HG02763 (cell line): Measurements from ENCODE around the gene RAB3IL1.

ENCODE experiments used
- ATAC-seq: cut with Tn5 transposase; IDR thresholded peaks from one replicate; pipeline ENCODE4 v1.9.1; 2021; ENCODE audit warnings: mild to moderate bottlenecking, moderate library complexity; ENCODE audit not compliant: unreplicated experiment

RAB3IL1 gene

DNA sequence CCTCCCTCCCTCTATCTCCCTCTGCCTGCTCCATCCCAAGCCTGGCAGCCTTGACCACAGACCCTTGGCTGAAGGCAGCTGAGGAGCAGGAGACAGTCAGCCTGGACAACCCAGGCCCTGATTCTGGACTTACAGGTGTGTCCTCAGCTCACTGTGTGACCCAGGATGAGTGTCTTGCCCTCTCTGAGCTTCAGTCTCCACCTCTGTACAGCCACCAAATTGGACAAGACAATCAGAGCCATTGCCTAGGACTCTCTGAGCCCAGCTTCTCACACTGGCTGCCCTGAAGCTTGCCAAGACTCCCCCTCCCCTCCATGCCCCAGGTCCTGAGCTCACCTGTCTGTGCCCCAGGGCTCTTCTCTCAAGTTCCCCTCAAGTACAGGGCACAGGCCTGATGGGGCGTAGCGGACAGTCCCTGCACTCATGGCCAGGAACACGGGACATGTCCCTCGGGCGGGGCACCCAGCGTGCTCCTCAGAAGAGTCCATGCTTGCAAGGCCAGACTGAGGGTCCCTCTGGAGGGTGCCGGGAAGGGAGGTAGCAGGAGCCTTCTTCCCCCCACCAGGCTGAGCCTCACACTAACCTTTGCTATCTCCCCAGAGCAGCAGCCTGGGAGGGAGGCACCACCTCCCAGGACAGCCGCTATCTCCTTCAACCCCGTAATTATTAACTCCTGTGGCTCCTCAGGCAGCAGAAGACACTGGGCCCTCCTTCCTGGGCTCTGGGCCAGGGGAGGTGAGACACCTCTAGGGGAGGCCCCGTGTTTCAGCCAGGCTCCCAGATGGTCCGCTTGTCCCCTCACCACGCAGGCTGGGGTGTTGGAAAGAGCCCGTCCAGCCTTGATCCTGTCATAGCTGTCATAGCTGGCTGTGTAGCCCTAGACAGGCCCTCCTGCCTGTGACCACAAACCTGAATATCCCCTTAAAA, 2.6 kb upstream of the RAB3IL1 start:
- no peak for ATAC-seq

GRCh38 chr11:61918938-61919704, 1.8 kb upstream of the RAB3IL1 start:
- ATAC-seq, result no peak

GRCh38 chr11:61918251-61918937, 1.0 kb upstream of the RAB3IL1 start:
- ATAC-seq, result no peak

- no peak for ATAC-seq
Measured at GRCh38 chr11:61916737-61917333, 531 bp downstream of the RAB3IL1 start.

DNA sequence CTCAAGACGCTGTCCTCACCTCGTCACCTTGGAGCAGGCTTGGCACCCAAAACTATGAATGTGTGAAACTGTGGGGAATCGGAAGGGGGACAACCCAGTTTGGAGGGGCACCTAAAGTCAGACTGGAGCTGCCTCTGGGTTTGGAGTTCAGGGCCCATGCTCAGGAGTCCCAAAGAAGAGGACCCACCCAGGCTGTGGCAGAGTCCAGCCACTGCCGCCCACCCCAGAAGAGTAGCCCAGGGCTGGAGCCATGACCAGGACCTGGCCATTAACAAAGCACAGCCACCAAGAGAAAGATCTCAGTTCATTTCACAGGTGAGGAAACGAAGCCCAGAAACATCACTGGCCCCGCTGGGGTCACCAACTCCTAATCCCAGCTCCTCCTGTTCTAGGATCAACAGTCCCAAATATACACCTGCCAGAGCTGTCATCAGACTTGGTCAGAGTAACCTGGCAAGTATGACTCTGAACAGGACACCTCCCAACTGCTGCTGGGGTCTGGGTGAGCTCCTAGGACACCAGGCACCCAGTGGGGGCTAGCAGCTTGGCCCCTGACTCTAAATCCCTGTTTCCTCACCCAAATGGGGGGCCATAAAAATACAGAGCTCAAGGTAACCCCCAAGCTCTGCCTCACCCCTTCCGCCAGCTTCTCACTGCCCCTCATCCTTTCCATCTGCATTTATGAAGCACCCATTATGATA, 2.7 kb downstream of the RAB3IL1 start:
- ATAC-seq, result no peak

- no peak for ATAC-seq
Measured at GRCh38 chr11:61913699-61914395, 3.5 kb downstream of the RAB3IL1 start.

DNA sequence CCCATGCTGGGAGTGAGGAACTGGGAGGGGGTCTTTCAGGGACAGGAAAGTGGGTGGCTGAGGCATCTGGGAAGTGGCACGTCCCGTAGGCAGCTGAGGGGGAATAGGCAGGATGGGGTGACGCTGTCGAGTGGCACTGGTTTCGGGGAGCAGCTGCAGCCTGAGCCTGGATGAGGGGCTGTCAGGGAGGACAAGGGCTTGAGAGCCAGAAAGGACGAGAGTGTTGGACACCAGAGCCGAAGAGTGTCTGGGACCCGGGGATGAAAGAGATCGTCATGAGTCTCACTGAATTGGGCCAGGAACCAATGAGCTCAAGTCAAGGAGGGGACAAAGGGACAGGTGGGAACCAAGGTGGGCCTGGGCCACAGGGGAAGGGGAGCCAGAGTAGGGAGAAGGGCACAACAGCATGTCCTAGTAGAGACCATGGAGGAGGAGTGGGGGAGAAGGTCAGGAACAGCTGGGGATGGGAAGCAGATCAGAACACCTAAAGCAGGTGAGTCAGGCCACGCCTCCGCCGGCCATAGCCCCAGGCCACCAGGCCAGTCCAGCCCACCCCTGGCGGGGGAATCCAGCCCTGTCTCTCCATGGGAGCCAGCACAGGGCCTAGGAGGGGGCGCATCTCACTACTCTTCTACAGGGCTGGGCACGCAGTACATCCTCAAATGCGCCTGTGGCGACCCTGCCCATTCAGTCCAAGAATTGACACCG, 4.2 kb downstream of the RAB3IL1 start:
- ATAC-seq, result no peak

DNA sequence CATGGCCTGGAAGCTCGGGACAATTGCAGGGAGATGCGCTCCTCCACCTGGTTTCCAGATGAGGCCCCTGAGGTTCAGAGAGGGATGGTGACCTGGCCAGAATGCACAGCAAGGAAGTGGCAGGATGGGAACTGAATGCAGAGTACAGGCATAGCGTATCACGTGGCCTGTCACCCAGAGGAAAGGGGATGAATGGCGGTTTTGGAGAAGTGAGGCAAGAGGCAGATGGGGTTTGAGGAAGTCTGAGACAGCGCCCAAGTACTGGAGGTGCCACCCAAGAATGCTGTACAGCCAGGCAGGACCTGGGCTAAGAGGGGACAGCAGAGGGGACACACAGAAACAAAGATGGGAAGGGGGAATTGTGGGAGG, 4.9 kb downstream of the RAB3IL1 start:
- no peak for ATAC-seq

DNA sequence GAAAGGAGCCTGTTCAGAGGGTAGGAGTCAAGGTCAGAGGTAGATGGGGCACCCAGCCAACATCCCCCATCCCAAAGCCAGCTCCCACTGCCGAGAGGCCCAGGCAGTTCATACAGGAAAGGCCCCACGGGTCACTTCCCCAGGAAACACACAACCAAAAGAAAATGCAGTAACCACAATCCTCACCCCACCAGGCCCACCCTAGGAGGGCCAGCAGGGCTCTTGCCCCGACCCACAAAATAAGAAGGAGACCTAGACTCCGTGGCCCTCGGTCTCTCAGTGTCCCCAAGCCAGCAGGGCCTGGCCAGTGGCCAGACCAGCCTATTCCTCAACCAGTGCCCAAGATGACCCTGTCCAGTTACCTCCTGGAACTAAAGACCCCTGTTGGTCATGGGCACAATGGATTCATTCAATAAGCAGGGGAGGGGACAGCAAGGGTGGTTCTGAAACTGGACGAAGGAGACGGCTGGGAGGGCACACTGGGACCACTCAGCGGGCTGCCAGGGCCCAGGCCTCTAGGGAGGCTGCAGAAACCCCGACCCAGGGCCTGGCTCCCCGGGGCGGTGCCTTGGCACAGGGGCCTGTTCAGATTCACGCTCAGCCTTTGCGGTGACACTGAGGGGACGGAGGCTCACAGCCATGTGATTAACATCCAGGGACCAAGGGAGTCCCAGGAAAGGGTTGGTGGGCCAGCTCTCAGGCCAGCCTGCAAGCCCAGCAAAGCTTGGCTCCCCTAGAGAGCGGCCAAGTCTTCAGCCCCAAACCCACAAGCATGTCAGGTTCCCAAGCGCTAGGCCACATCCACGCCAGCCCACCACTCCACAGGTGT, 5.5 kb downstream of the RAB3IL1 start:
- no peak for ATAC-seq

DNA sequence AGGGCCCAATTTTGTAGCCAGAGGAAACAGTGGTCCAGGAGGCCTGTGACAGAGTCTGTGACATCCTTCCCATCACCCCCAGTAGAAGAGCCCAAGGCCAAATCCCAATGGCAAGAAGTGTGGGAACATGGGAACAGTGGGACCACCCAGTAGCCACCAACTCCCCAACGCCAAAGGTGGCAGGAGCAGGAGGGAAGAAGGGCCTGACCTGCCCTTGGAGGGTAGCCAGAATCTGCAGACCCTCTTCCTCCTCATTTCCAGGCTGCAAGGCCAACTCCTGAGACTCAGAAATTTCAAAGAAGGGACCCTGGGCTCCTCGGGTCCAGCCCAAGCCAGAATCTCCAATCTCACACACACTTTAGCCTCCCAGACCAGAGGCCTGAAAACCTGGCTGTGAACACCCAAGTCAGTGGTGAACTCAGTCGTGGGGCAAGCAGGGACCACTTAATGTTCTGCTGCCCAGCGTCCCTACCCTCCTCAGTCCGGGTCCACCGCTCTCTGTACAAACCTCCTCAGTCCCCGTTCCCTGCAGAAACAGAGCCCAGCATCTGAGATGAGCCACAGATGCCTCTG, 6.2 kb downstream of the RAB3IL1 start:
- no peak for ATAC-seq

- no peak for ATAC-seq
Measured at GRCh38 chr11:61910187-61911127, 6.9 kb downstream of the RAB3IL1 start.

DNA sequence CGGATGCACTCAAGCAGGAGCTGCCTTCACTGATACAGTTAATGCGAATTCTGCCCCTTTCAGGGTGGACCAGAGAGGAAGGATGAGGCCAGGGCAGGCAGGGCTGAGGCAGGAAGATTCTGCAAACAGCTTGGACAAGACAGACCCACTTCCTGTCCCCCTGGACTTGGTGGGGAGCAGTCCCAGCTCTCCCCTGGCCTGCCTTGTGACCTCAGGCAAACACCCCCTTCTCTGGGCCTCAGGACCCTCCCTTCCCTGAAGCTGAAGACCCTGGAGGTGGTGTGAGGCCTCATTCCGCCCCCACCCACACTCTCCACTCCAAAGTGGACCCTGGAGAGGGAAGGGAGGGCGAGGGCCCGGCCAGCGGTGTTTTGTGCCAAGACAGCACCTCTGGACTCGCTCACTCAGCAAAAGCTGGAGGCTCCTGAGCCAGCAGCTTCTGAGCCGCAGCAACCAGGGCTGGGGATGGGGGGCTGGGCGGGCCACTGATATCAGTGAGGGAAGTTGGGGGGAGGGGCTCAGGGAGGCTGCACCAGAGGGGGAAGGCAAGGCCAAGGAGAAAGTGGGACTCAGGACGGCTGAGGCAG, 8.5 kb downstream of the RAB3IL1 start:
- ATAC-seq, result no peak

- no peak for ATAC-seq
Measured at GRCh38 chr11:61907871-61908729, 9.3 kb downstream of the RAB3IL1 start.

DNA sequence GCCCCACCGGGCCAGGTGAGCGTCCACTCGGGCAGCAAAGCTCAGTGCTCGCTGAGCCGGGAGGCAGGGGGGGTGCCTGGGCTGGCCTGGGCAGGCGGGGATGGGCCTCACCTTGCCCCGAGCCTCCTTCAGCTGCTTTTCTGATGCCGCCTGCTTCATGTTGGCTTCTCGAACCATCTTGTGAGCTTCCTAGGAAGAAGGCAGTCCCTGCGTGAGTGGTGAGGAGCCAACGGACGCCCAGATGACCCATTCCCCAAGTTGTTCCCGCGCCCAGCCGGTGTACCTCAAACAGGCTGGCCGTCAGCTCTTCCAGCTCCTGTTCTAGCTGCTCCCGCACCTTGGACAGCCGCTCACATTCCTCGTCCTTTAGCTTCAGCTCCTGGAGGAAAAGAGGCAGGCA, 10.1 kb downstream of the RAB3IL1 start:
- ATAC-seq, result no peak

GRCh38 chr11:61906522-61906909, 10.8 kb downstream of the RAB3IL1 start:
- ATAC-seq, result no peak
